Gastrocnemius medialis (tissue), 4 donors: ENCODE measurements around the gene DISC1.

Source experiments
- CTCF ChIP-seq, 5 experiments: fragments of 450-650 bp in 3 of 5; fragments of 200-600 bp in 2 of 5; sonication (generic) in 2 of 5; IDR thresholded peaks in 4 of 5; conservative IDR thresholded peaks in 1 of 5; 1 replicate in 4 of 5; 2 replicates in 1 of 5; pipeline ENCODE4 v1.5.1; 2016 to 2019; ENCODE audit warnings: antibody characterized with exemption in 5 of 5, mild to moderate bottlenecking in 3 of 5, moderate library complexity in 3 of 5
- POLR2A ChIP-seq, 2 donors: fragments of 450-650 bp; IDR thresholded peaks; one replicate each; pipeline ENCODE4 v1.6.1; 2017; ENCODE audit warnings: antibody characterized with exemption in 2 of 2, mild to moderate bottlenecking in 2 of 2, moderate library complexity in 2 of 2

- TF ChIP-seq POLR2A (IDR thresholded peaks at IDR 0.05) (no peak), CTCF (IDR thresholded peaks at IDR 0.05 in 4 of 5, conservative IDR thresholded peaks at IDR 0.05 in 1 of 5) (no peak)
Measured at GRCh38 chr1:231776757-231777062, 150.1 kb downstream of the DISC1 start.
